ENCODE measurements around the gene SUCO.

DNA sequence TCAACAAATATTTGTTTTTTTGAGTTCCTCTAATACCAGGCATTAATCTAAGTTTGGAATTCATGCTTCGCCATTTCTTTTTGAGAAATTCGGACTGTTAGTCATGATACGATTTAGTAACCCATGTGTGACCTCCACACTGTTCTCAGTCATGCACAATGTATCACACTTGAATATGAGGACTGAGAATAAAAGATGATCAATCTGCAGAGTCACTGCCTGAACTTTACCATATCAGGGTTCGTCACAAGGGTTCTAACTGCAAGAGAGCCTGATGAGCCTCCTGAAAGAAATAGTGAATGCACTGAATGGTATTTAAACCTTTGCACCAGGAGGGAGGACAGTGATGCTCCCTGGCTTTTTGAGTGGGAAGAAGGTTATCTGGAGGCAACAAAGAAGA lies 115.0 kb downstream of the SUCO start:
- TF ChIP-seq YY1 (IDR thresholded peaks at IDR 0.05; ENCODE audit: insufficient read depth, insufficient read length) = no peak
- TF ChIP-seq ZNF274 (IDR thresholded peaks at IDR 0.05; ENCODE audit: low read depth, low read length) = no peak
- TF ChIP-seq SUZ12 (IDR thresholded peaks at IDR 0.05; ENCODE audit: extremely low read depth, insufficient read depth, insufficient read length) = no peak
